GM12878 (cell line): ENCODE data around the gene RNU6-1. TPM values are rescaled to one million over a fixed set of nuclear protein-coding genes. Genes with fewer than 3 reads are reported as not detected.

Experiments
- ATAC-seq: fragments of 200-7000 bp; cut with Tn5 transposase; 3 replicates; pipeline ENCODE4 v1.9.1; 2020; ENCODE audit warnings: mild to moderate bottlenecking, moderate library complexity
- BruUV-seq: library from RNA; stranded (reverse); fragments of 400-500 nt; replicated peaks from 2 replicates; lab custom pipeline; 2021; lab: Mats Ljungman, UMichigan
- CTCF ChIA-PET: fragments of 300-600 bp; sonication (Branson Sonifier 250); formaldehyde crosslinking; extraction: SDS; loops from one replicate; lab custom pipeline; 2021; ENCODE audit warnings: inconsistent platforms; lab: Yijun Ruan, JAX
- POLR2A ChIA-PET: fragments of 350-600 bp; formaldehyde crosslinking; extraction: SDS; loops from one replicate; lab custom pipeline; 2021; ENCODE audit warnings: inconsistent platforms; lab: Charles Lee
- RAD21 ChIA-PET: fragments of 300-600 bp; sonication (Branson Sonifier 250); formaldehyde crosslinking; loops from one replicate; lab custom pipeline; 2023; ENCODE audit warnings: antibody characterized with exemption; ENCODE audit not compliant: unreplicated experiment; lab: Charles Lee
- SMC1A ChIA-PET: fragments of 300-600 bp; sonication (Branson Sonifier 250); formaldehyde crosslinking; loops from one replicate; lab custom pipeline; 2023; ENCODE audit not compliant: unreplicated experiment, uncharacterized antibody; lab: Charles Lee
- DNase-seq: peaks from one replicate; pipeline ENCODE4 v3.0.0-alpha.2; 2011; ENCODE audit warnings: low read depth, low spot score
- FAIRE-seq: peaks from 3 replicates; lab custom pipeline; 2011; peaks lifted over from hg19 to GRCh38; lab: Jason Lieb, UNC
- H2AFZ ChIP-seq: 2 replicates; pipeline ENCODE4 v1.6.0; 2011; ENCODE audit warnings: low read depth, low read length, control low read depth; ENCODE audit not compliant: control insufficient read depth
- H3K27ac ChIP-seq: 2 replicates; pipeline ENCODE4 v1.5.1; 2011; ENCODE audit warnings: control low read depth; ENCODE audit not compliant: control insufficient read depth, insufficient read depth
- H3K27me3 ChIP-seq, 2 experiments: replicated peaks in 1 of 2; 2 replicates each; pipeline versions ENCODE4 v1.6.0 to v1.6.1; 2011; ENCODE audit warnings: low read length in 1 of 2; ENCODE audit not compliant: control insufficient read depth in 2 of 2, insufficient read depth in 2 of 2
- H3K36me3 ChIP-seq, 2 experiments: 2 replicates each; pipeline ENCODE4 v1.5.1; 2011; ENCODE audit warnings: low read length in 1 of 2; ENCODE audit not compliant: control insufficient read depth in 2 of 2, insufficient read depth in 2 of 2
- H3K4me1 ChIP-seq: 2 replicates; pipeline ENCODE4 v1.6.1; 2011; ENCODE audit warnings: mild to moderate bottlenecking, low read length, moderate library complexity, mixed read lengths; ENCODE audit not compliant: control insufficient read depth, insufficient read depth
- H3K4me2 ChIP-seq: 2 replicates; pipeline ENCODE4 v1.6.0; 2011; ENCODE audit warnings: control low read depth; ENCODE audit not compliant: control insufficient read depth, insufficient read depth
- H3K4me3 ChIP-seq: fragments of 200-600 bp; sonication (generic); 2 replicates; pipeline ENCODE4 v1.5.1; 2016
- H3K79me2 ChIP-seq: 2 replicates; pipeline ENCODE4 v1.6.0; 2011; ENCODE audit warnings: low read length; ENCODE audit not compliant: control insufficient read depth, insufficient read depth
- H3K9ac ChIP-seq: 2 replicates; pipeline ENCODE4 v1.8.0; 2011; ENCODE audit warnings: low read length, control low read depth, mixed read lengths; ENCODE audit not compliant: control insufficient read depth, insufficient read depth
- H3K9me3 ChIP-seq: replicated peaks from 3 replicates; pipeline ENCODE4 v1.5.1; 2011; ENCODE audit warnings: mild to moderate bottlenecking, low read length; ENCODE audit not compliant: control insufficient read depth, insufficient read depth
- H4K20me1 ChIP-seq: 2 replicates; pipeline ENCODE4 v1.6.0; 2011; ENCODE audit not compliant: control insufficient read depth, insufficient read depth
- BACH1 ChIP-seq: fragments of 450-650 bp; IDR thresholded peaks from 2 replicates; pipeline ENCODE4 v1.6.1; 2017; ENCODE audit warnings: mild to moderate bottlenecking, borderline replicate concordance
- BRCA1 ChIP-seq: IDR thresholded peaks from 2 replicates; pipeline ENCODE4 v1.6.1; 2011; ENCODE audit warnings: low read depth, low read length, improper control_type of control experiment
- CHD4 ChIP-seq: fragments of 200-600 bp; sonication (generic); IDR thresholded peaks from 2 replicates; pipeline ENCODE4 v1.6.1; 2016; ENCODE audit warnings: mild to moderate bottlenecking
- CREM ChIP-seq: IDR thresholded peaks from 2 replicates; pipeline ENCODE4 v1.6.1; 2014; ENCODE audit warnings: antibody characterized with exemption, low read depth
- DPF2 ChIP-seq: fragments of 450-650 bp; IDR thresholded peaks from 2 replicates; pipeline ENCODE4 v1.6.1; 2017; ENCODE audit warnings: mild to moderate bottlenecking
- GABPA ChIP-seq: IDR thresholded peaks from 2 replicates; pipeline ENCODE4 v1.6.1; 2014; ENCODE audit warnings: antibody characterized with exemption, low read depth, mild to moderate bottlenecking, inconsistent platforms
- NKRF ChIP-seq: fragments of 450-650 bp; conservative IDR thresholded peaks from 2 replicates; pipeline ENCODE4 v1.6.1; 2017; ENCODE audit warnings: mild to moderate bottlenecking, moderate library complexity
- PBX3 ChIP-seq: IDR thresholded peaks from 2 replicates; pipeline ENCODE4 v1.6.1; 2011; ENCODE audit warnings: mild to moderate bottlenecking, low read depth, low read length, moderate library complexity; ENCODE audit not compliant: insufficient replicate concordance
- POLR2AphosphoS2 ChIP-seq: IDR thresholded peaks from 2 replicates; pipeline ENCODE4 v1.6.1; 2011; ENCODE audit warnings: low read depth, mild to moderate bottlenecking, low read length, improper control_type of control experiment, moderate library complexity
- SKIL ChIP-seq: fragments of 450-650 bp; IDR thresholded peaks from 2 replicates; pipeline ENCODE4 v1.6.1; 2017; ENCODE audit warnings: mild to moderate bottlenecking, low read depth, inconsistent platforms; ENCODE audit not compliant: poor library complexity, severe bottlenecking
- SP1 ChIP-seq: IDR thresholded peaks from one replicate; pipeline ENCODE4 v1.6.1; 2011; ENCODE audit warnings: low read depth, low read length
- ZBTB11 ChIP-seq: fragments of 450-650 bp; formaldehyde crosslinking; IDR thresholded peaks from 2 replicates; pipeline ENCODE4 v1.5.0; 2022; ENCODE audit warnings: mild to moderate bottlenecking, missing genetic modification characterization
- WGBS: methylation state at CpG from one replicate; pipeline ENCODE4 v1.1.6; 2016; ENCODE audit warnings: low lambda C conversion rate; ENCODE audit not compliant: insufficient replicate concordance, insufficient coverage; ENCODE audit errors: missing lambda C conversion rate; 5-methylcytosine and 5-hydroxymethylcytosine counted together
- in situ Hi-C: fragments of 300-500 bp; cut with MboI; formaldehyde crosslinking; loops from 9 replicates; pipeline ENCODE4 v1.14.3; 2018; ENCODE audit warnings: mixed read lengths
- intact Hi-C: fragments of 100-400 bp; cut with micrococcal nuclease; formaldehyde crosslinking; loops from one replicate; pipeline ENCODE4 v1.14.2; 2022; ENCODE audit not compliant: unreplicated experiment
- polyA plus RNA-seq, 11 experiments: library from polyadenylated mRNA; depleted of rRNA in 4 of 11; unstranded in 6 of 11; stranded (reverse) in 5 of 11; fragments of >200 nt; fragmentation: Nextera tagmentation in 4 of 11; fragmentation: Illumina TruSeq in 1 of 11; extraction: Ambion mirVana in 4 of 11; extraction: Trizol in 1 of 11; gene quantifications; 1 replicate in 1 of 11; 2 replicates in 10 of 11; pipeline versions ENCODE4 v1.2.1 to v1.2.3, GENCODE V29; 2011 to 2016; ENCODE audit warnings: inconsistent platforms in 2 of 11, missing spikeins in 2 of 11, low read depth in 1 of 11
- total RNA-seq, 4 experiments: library from RNA; depleted of rRNA in 3 of 4; stranded (reverse); fragments of >200 nt in 3 of 4; fragmentation: Illumina TruSeq in 1 of 4; extraction: Trizol in 1 of 4; gene quantifications; 2 replicates each; pipeline versions ENCODE4 v1.2.1 to v1.2.3, GENCODE V29; 2013 to 2021

RNU6-1 gene
- total and polyA plus RNA-seq, 10 of the 15 experiments (the other 5 are each of a cell fraction or from before 2014, with no cell fraction given): not detected

GRCh38 chr15:67803299-67803698 is 36.5 kb downstream of the RNU6-1 start:
- CTCF ChIA-PET: no interaction called here
- TF ChIP-seq SP1 (no peak), DPF2 (no peak), GABPA (no peak), ZBTB11 (CRISPR knock-in tag) (no peak), POLR2AphosphoS2 (no peak), CREM (no peak), BRCA1 (no peak), SKIL (no peak), BACH1 (no peak), PBX3 (no peak), NKRF (no peak), CHD4 (no peak)

More at GRCh38 chr15:67803299-67803698, 36.5 kb downstream of the RNU6-1 start:
- RAD21 ChIA-PET: no interaction called here
- Histone ChIP-seq H3K79me2 (no peaks in the 10 kb centered on the region), H3K36me3 (no peaks in the 10 kb centered on the region; a peak in 2 of 4 replicates), H3K4me2 (no peak overlapping the region), H4K20me1 (no peaks in the 10 kb centered on the region), H3K4me1 (peaks cover 5% of the 10 kb centered on the region), H3K27me3 (no peaks in the 10 kb centered on the region), H3K27ac (no peak overlapping the region), H3K9ac (no peak overlapping the region), H2AFZ (no peak overlapping the region), H3K9me3 (no peaks in the 10 kb centered on the region), H3K4me3 (no peak overlapping the region)
- FAIRE-seq: no peak
- POLR2A ChIA-PET: no interaction called here
- BruUV-seq: no TSS peak
- DNase-seq: no peak
- SMC1A ChIA-PET: no interaction called here
- WGBS: 32% methylated on average over 3 of the region's 3 CpGs
- no peak for ATAC-seq
- intact Hi-C loops: no loop called here
- in situ Hi-C loops: no loop called here
